Activated CD4-positive, alpha-beta T cell treated with anti-CD3 and anti-CD28 coated beads, Interleukin-2, amount 10 ng/mL, durations not matched to agents 24 days and 14 days (primary cell): Measurements from ENCODE around the gene IDI1. TPM values are rescaled to one million over a fixed set of nuclear protein-coding genes. Genes with fewer than 3 reads are reported as not detected.
"Not testable (repeated sequence)": the region's sequence is repeated elsewhere in the genome, so short reads cannot be mapped to it uniquely, and the experiment has no call there.

Experiments
- DNase-seq: peaks from one replicate; pipeline ENCODE4 v3.0.0; 2022
- H3K27ac Mint-ChIP-seq: one replicate; pipeline ENCODE4 v1.8.0; 2022; ENCODE audit warnings: mild to moderate bottlenecking, mixed read lengths
- H3K27me3 Mint-ChIP-seq: one replicate; pipeline ENCODE4 v1.8.0; 2022; ENCODE audit warnings: mixed read lengths
- H3K36me3 Mint-ChIP-seq: one replicate; pipeline ENCODE4 v1.8.0; 2022; ENCODE audit warnings: low read depth, mild to moderate bottlenecking, mixed read lengths
- H3K4me1 Mint-ChIP-seq: one replicate; pipeline ENCODE4 v1.8.0; 2021; ENCODE audit warnings: mixed read lengths
- H3K4me3 Mint-ChIP-seq: one replicate; pipeline ENCODE4 v1.8.0; 2022; ENCODE audit warnings: mild to moderate bottlenecking, moderate library complexity, mixed read lengths
- H3K9me3 Mint-ChIP-seq: one replicate; pipeline ENCODE4 v1.8.0; 2021; ENCODE audit warnings: mixed read lengths
- intact Hi-C: fragments of 100-400 bp; cut with micrococcal nuclease; formaldehyde crosslinking; loops from one replicate; pipeline ENCODE4 v1.15.1; 2023
- total RNA-seq: library from RNA; stranded (reverse); gene quantifications from 2 replicates; pipeline ENCODE4 v1.2.3, GENCODE V29; 2022

Gene IDI1
- total RNA-seq, 1 donor from 2014 or later = 75.5 TPM

DNA sequence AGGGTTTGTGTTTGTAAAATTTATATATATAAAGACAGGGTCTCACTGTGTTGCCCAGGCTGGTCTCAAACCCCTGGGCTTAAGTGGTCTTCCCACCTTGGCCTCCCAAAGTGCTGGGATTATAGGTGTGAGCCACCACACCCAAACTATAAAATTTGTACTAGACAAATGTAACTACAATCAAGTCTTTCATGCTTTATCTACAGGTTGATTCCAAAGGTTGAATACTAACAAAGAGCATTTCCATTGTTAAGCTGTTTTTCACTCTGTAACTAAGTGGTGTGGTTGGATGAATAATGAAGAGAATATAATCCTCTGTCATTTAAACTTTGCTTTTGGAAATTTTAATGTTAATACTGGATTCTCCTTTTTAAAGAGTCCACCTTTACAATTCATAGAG is 29.7 kb upstream of the IDI1 start:
- H3K4me1 Mint-ChIP-seq = peaks cover 10% of the 10 kb centered on the region
- intact Hi-C loops = loop anchor here (10.0 kb wide), 1 partner anchor 564 kb away; no protein-coding TSS in a partner anchor
- no peak overlapping the region for H3K4me3 Mint-ChIP-seq
- DNase-seq = no peak
- H3K27me3 Mint-ChIP-seq = no peaks in the 10 kb centered on the region
- H3K9me3 Mint-ChIP-seq = no peaks in the 10 kb centered on the region
- H3K36me3 Mint-ChIP-seq = peaks cover 58% of the 10 kb centered on the region
- no peak overlapping the region for H3K27ac Mint-ChIP-seq

DNA sequence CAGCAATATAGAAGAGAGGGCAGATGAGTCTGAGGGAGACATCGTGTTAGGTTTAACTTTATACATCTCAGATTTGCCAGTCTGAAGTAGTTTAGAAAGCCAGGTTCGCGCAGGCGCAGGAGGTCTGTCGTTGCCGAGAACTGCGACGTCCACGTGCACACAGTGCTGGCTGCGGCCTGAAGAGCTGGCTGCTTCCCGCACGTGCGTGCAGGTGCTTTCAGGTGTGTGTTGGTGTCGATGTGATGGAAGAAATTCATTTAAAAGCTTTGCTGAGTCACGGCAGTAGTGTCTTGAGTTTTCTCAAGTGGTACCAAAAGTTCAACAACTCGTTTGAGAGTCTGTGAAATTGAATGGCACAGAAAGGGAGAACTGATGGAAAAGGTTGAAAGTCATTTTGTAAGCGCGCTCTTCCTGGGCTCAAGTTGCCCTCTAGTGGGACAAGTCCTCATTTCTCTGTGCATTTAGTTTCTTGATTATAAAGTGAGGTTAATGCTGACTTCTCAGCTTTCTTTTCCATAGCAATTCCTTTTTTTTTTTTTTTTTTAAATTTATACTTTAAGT is 25.9 kb upstream of the IDI1 start:
- Mint-ChIP-seq H3K27me3 (no peaks in the 10 kb centered on the region), H3K27ac (peak overlapping the region; percentile 56), H3K4me1 (peaks cover 11% of the 10 kb centered on the region), H3K9me3 (no peaks in the 10 kb centered on the region), H3K4me3 (no peak overlapping the region), H3K36me3 (peaks cover 45% of the 10 kb centered on the region)
- intact Hi-C loops = loop anchor here (10.0 kb wide), 1 partner anchor 560 kb away; no protein-coding TSS in a partner anchor
- no peak for DNase-seq

DNA sequence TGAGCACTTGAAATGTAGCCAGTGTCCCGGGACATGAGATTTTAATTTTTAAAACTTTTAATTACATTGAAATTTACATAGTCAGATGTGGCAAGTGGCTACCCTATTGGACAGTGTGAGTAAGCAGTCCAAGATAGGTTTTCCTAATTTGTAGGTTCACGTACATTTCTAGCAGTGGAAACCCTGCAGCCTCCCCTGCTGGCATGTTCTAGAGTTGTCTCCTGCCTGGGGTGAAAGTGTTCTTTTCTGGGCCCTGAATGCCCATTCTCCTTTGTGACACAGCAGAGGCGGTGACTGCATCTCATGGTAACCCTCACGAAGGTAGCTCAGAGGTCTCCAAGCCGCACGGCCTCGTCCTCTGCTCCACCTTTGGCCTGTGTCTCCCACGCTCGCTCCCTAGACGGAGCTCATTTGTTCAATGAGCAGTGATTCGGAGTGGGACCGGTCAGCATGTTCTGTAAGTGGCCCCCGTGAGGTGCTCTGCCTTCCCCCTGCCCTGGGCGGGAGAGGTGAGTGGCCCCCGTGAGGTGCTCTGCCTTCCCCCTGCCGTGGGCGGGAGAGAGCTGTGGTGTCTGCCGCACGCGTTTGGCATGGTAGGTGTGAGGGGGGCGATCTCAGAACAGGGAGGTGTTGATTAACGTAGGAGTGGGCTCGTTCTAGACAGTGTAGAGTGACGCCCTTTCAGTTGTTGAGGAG is 25.3 kb upstream of the IDI1 start:
- Mint-ChIP-seq H3K4me1 (peaks cover 17% of the 10 kb centered on the region), H3K9me3 (no peaks in the 10 kb centered on the region), H3K4me3 (no peak overlapping the region), H3K27ac (peak overlapping the region; percentile 37), H3K36me3 (peaks cover 39% of the 10 kb centered on the region), H3K27me3 (no peaks in the 10 kb centered on the region)
- intact Hi-C loops = loop anchor here (10.0 kb wide), 1 partner anchor 559 kb away; no protein-coding TSS in a partner anchor
- peak; percentile 62 for DNase-seq

DNA sequence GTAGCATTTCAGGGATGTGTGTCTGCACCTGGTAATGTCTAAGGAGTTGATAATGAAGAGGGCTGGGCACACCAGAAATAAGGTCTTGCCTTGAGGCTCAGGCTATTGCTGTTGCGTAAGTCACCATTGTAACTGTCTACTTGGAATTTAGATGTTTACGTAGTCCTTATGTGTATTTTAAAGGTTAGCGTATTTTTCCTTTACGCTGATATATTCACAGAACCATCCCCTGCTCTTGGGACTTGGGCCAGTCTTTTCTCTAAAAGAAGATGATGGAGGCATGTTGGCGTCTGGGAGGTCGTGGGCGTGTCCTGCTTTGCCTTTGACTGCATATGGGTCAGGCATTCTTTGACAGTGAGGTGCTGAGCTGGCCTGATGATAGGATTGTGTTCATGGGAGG is 22.0 kb upstream of the IDI1 start:
- H3K36me3 Mint-ChIP-seq = peaks cover 31% of the 10 kb centered on the region
- DNase-seq = no peak
- no peak overlapping the region for H3K4me3 Mint-ChIP-seq
- no peaks in the 10 kb centered on the region for H3K27me3 Mint-ChIP-seq
- H3K4me1 Mint-ChIP-seq = peaks cover 34% of the 10 kb centered on the region
- no peak overlapping the region for H3K27ac Mint-ChIP-seq
- intact Hi-C loops = loop anchor here (10.0 kb wide), 1 partner anchor 556 kb away; no protein-coding TSS in a partner anchor
- no peaks in the 10 kb centered on the region for H3K9me3 Mint-ChIP-seq

DNA sequence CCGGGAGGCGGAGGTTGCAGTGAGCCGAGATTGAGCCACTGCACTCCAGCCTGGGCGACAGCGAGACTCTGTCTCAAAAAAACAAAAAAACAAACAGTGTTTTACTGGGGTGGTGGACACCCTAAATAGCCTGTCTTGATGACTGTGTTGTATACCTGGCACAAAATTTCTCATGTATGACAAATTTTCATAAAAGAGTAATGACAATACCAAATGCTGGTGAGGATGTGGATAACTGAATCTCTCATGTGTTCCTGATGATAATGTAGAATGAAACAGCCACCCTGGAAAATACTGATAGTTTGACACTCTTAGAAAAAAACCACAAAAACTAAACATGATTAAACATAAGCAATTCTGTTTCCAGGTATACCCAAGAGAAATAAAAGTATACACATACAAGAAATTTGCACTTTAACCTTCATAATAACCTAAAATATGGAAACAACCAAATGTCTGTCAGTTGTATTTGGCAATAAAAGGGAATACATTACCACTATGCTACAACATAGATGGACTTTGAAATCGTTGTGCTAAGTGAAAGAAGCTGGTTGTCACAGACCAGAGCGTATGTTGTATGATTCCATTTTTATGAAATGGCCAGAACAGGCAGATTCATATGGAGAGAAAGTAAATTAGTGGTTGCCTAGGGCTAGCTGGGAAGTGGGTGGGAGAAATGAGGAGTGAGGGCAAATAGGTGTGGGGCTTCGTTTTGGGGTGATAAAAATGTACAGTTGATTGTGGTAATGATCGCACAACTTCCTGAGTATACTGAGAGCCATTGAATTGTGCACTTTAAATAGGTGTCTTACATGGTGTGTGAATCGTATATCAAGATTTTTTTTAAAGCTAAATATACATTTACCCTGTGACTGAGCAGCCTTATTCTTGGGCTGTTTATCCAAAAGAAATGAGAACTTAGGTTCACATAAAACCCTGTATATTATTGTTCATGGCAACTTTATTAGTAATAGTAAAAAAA is 19.8 kb upstream of the IDI1 start:
- intact Hi-C loops = no loop called here
- peak overlapping the region; percentile 65 for H3K27ac Mint-ChIP-seq
- no peaks in the 10 kb centered on the region for H3K27me3 Mint-ChIP-seq
- DNase-seq = no peak
- peaks cover 33% of the 10 kb centered on the region for H3K4me1 Mint-ChIP-seq
- H3K36me3 Mint-ChIP-seq = peaks cover 29% of the 10 kb centered on the region
- H3K9me3 Mint-ChIP-seq = no peaks in the 10 kb centered on the region
- H3K4me3 Mint-ChIP-seq = no peak overlapping the region

DNA sequence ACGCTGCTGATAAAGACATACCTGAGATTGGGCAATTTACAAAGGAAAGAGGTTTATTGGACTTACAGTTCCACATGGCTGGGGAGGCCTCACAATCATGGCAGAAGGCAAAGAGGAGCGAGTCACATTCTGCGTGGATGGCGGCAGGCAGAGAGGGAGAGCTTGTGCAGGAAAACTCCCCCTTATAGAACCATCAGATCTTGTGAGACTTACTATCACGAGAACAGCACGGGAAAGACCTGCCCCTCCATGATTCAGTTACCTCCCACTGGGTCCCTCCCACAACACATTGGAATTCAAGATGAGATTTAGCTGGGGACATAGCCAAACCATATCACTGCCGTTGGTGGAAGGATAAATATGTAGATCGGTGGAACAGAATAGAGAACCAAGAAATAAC is 17.8 kb upstream of the IDI1 start:
- not testable (repeated sequence) for H3K4me3 Mint-ChIP-seq, H3K27ac Mint-ChIP-seq

DNA sequence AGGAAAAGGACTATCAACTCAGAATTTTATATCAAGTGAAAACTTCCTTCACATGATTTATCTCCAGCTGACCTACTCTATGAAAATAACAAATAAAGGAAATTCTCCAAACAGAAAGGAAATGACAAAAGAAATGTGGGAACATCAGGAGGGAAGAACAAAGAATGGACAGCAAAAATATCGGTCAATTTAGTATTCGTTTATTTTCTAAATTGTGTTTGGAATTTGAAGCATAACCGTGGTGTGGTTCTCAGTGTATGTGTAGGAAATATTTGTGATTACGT is 16.0 kb upstream of the IDI1 start:
- Mint-ChIP-seq H3K9me3 (no peaks in the 10 kb centered on the region), H3K27ac (no peak overlapping the region), H3K36me3 (peaks cover 28% of the 10 kb centered on the region), H3K4me3 (no peak overlapping the region), H3K4me1 (peaks cover 64% of the 10 kb centered on the region), H3K27me3 (no peaks in the 10 kb centered on the region)
- intact Hi-C loops = no loop called here
- no peak for DNase-seq

More for the DNA sequence above, 17.8 kb upstream of the IDI1 start:
- DNase-seq, intact Hi-C loops, H3K9me3 Mint-ChIP-seq, H3K27me3 Mint-ChIP-seq: not testable (repeated sequence)
- Mint-ChIP-seq H3K36me3 (peaks cover 25% of the 10 kb centered on the region), H3K4me1 (peaks cover 52% of the 10 kb centered on the region)

DNA sequence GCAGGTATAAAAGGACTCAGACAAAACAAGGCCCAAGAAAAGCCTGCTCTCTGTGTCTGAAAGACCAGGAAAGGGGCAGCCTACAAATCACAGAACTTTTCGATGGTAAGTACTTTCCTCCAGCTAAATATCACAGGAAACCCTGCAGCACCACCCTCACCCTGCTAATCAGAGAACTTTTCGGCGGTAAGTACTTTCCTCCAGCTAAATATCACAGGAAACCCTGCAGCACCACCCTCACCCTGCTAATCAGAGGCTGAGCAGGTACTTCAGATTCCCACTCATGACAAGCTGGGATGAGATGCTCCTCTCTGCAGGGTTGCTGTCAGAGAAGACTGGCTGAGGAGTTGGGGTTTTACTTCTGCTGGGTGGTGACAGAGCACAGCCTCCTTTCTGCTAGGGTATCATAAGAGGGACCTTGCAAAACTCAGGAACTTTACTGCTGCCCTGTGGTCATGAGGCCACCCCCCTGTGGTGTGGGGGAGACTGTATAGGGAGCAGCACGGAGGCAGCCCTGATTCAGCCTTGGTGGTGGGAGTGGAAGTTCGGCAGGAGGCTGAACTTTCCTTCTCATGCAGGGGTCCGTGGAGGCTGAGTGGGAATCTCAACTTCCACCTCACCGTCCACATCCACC is 14.4 kb upstream of the IDI1 start:
- Mint-ChIP-seq H3K36me3 (peaks cover 29% of the 10 kb centered on the region), H3K27ac (peak overlapping the region; percentile 68), H3K9me3 (no peaks in the 10 kb centered on the region), H3K4me3 (peak overlapping the region; percentile 53), H3K27me3 (no peaks in the 10 kb centered on the region), H3K4me1 (peaks cover 61% of the 10 kb centered on the region)
- DNase-seq = peak; percentile 75
- intact Hi-C loops = no loop called here

DNA sequence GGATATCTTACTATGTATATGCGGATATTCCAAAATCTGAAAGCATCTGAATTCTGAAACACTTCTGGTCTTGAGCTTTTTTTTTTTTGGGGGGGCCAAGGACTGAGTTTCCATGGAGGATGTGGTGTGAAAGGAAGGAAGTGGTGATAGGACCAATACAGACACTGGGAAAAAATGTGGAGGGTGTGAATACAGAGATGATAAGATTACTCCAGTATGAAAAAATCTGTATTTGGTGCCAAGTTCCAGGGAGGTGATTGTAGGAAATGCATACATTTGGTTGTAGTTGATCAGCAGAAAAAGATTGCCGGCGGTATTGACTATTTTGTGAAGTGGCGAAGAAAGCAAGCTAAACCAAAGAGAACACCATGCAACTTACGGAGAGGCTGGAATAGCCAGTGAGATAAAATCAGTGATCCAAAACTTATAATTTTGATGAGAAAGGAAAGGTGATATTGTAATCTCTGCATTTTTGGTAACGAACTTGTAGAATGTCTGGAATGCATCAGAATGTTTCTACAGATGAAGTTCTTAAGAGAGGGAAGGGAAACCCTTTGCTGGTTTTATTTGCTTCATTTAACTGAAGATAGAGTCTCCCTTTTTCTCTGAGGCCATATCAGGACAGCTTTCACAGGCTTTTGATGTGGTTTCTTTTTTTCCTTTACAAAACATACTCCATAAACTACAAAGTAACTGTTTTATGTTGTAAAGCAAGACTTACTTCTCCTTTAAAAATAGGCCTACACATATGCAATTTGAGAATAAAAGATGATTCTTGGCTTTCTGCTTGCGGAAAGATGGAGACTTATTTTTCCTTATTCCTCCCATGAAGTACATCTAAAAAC is 13.2 kb upstream of the IDI1 start:
- intact Hi-C loops = no loop called here
- Mint-ChIP-seq H3K4me1 (peaks cover 65% of the 10 kb centered on the region), H3K36me3 (peaks cover 33% of the 10 kb centered on the region), H3K9me3 (no peaks in the 10 kb centered on the region), H3K4me3 (peak overlapping the region; percentile 53), H3K27me3 (no peaks in the 10 kb centered on the region), H3K27ac (peak overlapping the region; percentile 68)
- DNase-seq = no peak

DNA sequence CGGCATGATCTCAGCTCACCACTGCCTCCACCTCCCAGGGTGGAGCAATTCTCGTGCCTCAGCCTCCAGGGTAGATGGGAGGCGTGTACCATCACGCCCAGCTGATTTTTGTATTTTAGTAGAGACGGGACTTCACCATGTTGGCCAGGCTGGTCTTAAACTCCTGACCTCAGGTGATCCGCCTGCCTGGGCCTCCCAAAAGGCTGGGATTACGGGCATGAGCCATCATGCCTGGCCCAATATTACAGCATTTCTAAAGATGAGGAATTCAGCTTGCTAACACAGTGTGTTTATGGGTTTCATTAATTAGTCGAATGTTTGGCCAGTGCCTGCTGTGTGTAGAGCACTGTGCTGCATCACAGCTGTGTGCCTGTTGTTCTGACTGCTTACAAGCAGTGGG is 11.0 kb upstream of the IDI1 start:
- no peak for DNase-seq
- peak overlapping the region; percentile 69 for H3K27ac Mint-ChIP-seq
- peaks cover 70% of the 10 kb centered on the region for H3K4me1 Mint-ChIP-seq
- H3K27me3 Mint-ChIP-seq = no peaks in the 10 kb centered on the region
- H3K9me3 Mint-ChIP-seq = no peaks in the 10 kb centered on the region
- peaks cover 35% of the 10 kb centered on the region for H3K36me3 Mint-ChIP-seq
- intact Hi-C loops = loop anchor here (5.0 kb wide), 1 partner anchor 52 kb away; no protein-coding TSS in a partner anchor
- H3K4me3 Mint-ChIP-seq = no peak overlapping the region

DNA sequence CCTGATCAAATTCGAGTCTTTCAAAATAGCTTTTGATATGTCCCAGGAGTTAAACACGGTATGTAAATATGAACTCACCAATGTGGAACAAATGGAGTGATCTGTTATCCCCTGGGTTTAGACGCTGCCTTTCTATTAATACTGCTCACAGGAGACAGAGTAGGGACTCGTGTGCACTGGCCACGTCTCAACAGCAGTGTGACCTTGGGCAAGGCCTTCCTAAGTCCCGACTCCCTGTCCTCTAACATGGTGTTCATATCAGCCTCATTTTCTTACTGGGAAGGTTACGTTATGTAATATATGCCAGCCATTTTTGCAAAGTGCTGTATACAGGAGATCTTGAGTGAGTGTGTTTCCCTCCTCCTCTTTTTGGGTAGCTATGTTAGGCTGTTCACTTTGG is 9.1 kb upstream of the IDI1 start:
- DNase-seq = no peak
- intact Hi-C loops = loop anchor here (5.0 kb wide), 1 partner anchor 54 kb away; no protein-coding TSS in a partner anchor
- H3K36me3 Mint-ChIP-seq = peaks cover 36% of the 10 kb centered on the region
- peak overlapping the region; percentile 92 for H3K4me3 Mint-ChIP-seq
- H3K27ac Mint-ChIP-seq = peak overlapping the region; percentile 93
- peaks cover 74% of the 10 kb centered on the region for H3K4me1 Mint-ChIP-seq
- no peaks in the 10 kb centered on the region for H3K9me3 Mint-ChIP-seq
- no peaks in the 10 kb centered on the region for H3K27me3 Mint-ChIP-seq

DNA sequence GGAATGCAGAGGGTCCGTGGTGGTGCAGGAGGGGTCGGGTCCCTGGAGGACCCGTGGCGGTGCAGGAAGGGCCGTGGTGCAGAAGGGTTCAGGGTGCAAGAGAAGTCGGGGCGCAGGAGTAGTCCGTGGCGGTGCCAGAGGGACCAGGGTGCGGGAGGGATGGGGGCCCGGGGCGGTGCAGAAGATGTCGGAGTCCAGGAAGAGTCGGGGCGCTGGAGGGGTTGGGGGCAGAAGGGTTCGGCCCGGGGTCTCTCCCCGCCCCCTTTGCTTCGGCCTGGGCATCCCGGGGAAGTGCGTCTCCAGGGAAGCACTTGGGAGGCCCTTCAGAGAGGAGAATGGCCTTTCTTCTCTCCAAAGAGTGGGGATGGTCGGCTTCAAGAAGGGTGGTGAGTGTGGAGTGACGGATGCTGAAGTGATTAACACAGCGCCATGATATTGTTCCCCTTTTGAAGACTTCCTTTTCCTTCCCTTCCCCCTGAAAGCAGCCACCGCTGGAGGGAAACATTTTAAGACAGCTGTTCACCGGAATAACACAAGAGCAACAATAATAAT is 8.3 kb upstream of the IDI1 start:
- H3K27ac Mint-ChIP-seq = peak overlapping the region; percentile 93
- intact Hi-C loops = loop anchor here (2.0 to 5.0 kb wide), 2 partner anchors 55 to 68 kb away; partner anchors contain the start of gene GTPBP4
- peaks cover 73% of the 10 kb centered on the region for H3K4me1 Mint-ChIP-seq
- no peaks in the 10 kb centered on the region for H3K9me3 Mint-ChIP-seq
- peak; percentile 68 for DNase-seq
- peak overlapping the region; percentile 92 for H3K4me3 Mint-ChIP-seq
- no peaks in the 10 kb centered on the region for H3K27me3 Mint-ChIP-seq
- peaks cover 43% of the 10 kb centered on the region for H3K36me3 Mint-ChIP-seq
